Measurements from ENCODE around the gene KIF26B.

GRCh38 chr1:245161866-245162265 is 7.1 kb downstream of the KIF26B start:
- TF ChIP-seq CTCF (IDR thresholded peaks at IDR 0.05): no peak
- no peak for TF ChIP-seq E2F1 (CRISPR knock-in tag; IDR thresholded peaks at IDR 0.05)
- TF ChIP-seq TCF7 (CRISPR knock-in tag; IDR thresholded peaks at IDR 0.05; ENCODE audit: low read depth): no peak
- TF ChIP-seq ATF2 (CRISPR knock-in tag; IDR thresholded peaks at IDR 0.05; ENCODE audit: borderline replicate concordance, low read depth): no peak
- TF ChIP-seq MAX (CRISPR knock-in tag; IDR thresholded peaks at IDR 0.05): no peak
- no peak for TF ChIP-seq NR3C1 (CRISPR knock-in tag; conservative IDR thresholded peaks at IDR 0.05; ENCODE audit: low read depth)
- no peak for TF ChIP-seq ZNF423 (CRISPR knock-in tag; IDR thresholded peaks at IDR 0.05)
- no peak for TF ChIP-seq TEAD1 (CRISPR knock-in tag; IDR thresholded peaks at IDR 0.05)
- no peak for TF ChIP-seq TEAD4 (CRISPR knock-in tag; IDR thresholded peaks at IDR 0.05)
- no peak for TF ChIP-seq JUN (CRISPR knock-in tag; IDR thresholded peaks at IDR 0.05)
- no peak for TF ChIP-seq USF1 (CRISPR knock-in tag; IDR thresholded peaks at IDR 0.05)
